NCI-H82 (cell line): ENCODE results near the gene CIB2.

Experiments used
- DNase-seq: peaks from one replicate; lab custom pipeline; 2025; lab: John Stamatoyannopoulos, UW

Gene CIB2

GRCh38 chr15:78149068-78149804 is 18.0 kb upstream of the CIB2 start, which contains the start of gene IDH3A:
TSS of gene IDH3A (plus strand) at chr15:78149362. CDS start at chr15:78149404, 42 bp downstream.
- DNase-seq, result peak; percentile 98

GRCh38 chr15:78148392-78149067 is 17.3 kb upstream of the CIB2 start:
- DNase-seq, result peak; percentile 45

GRCh38 chr15:78147566-78147965 is 16.3 kb upstream of the CIB2 start:
- no peak for DNase-seq

- no peak for DNase-seq
These were observed 15.3 kb upstream of the CIB2 start for GRCh38 chr15:78146425-78147154.

GRCh38 chr15:78142332-78142731 is 11.1 kb upstream of the CIB2 start:
- no peak for DNase-seq

- DNase-seq, result no peak
These were observed 9.0 kb upstream of the CIB2 start for GRCh38 chr15:78140292-78140691.

- no peak for DNase-seq
These were observed 8.3 kb upstream of the CIB2 start for GRCh38 chr15:78139578-78139977.

GRCh38 chr15:78133801-78134200 is 2.6 kb upstream of the CIB2 start:
- no peak for DNase-seq

- no peak for DNase-seq
These were observed 565 bp downstream of the CIB2 start for GRCh38 chr15:78130466-78131294.

- DNase-seq, result no peak
These were observed 1.4 kb downstream of the CIB2 start for GRCh38 chr15:78129751-78130287.

GRCh38 chr15:78129077-78129750 is 2.0 kb downstream of the CIB2 start:
- DNase-seq, result no peak

GRCh38 chr15:78127882-78128281 is 3.4 kb downstream of the CIB2 start:
- DNase-seq, result no peak

- DNase-seq, result no peak
These were observed 6.0 kb downstream of the CIB2 start for GRCh38 chr15:78125267-78125666.

- peak; percentile 94 for DNase-seq
These were observed 10.7 kb downstream of the CIB2 start for GRCh38 chr15:78120523-78120922.

GRCh38 chr15:78112551-78112950 is 18.7 kb downstream of the CIB2 start:
- no peak for DNase-seq

GRCh38 chr15:78111788-78112187 is 19.5 kb downstream of the CIB2 start:
- no peak for DNase-seq

- DNase-seq, result no peak
These were observed 20.2 kb downstream of the CIB2 start for GRCh38 chr15:78110916-78111475.

- DNase-seq, result no peak
These were observed 21.1 kb downstream of the CIB2 start for GRCh38 chr15:78110096-78110495.

- no peak for DNase-seq
These were observed 22.1 kb downstream of the CIB2 start for GRCh38 chr15:78109156-78109555.

GRCh38 chr15:78108300-78109084 is 22.8 kb downstream of the CIB2 start:
- DNase-seq, result peak; percentile 91
